HS-27A (cell line): ENCODE measurements around the gene HEMK1.

Experiments
- DNase-seq: peaks from one replicate; pipeline ENCODE4 v3.0.0-alpha.2; 2012; ENCODE audit warnings: low read depth, missing footprints

The HEMK1 gene

GRCh38 chr3:50573566-50574443 lies 4.5 kb downstream of the HEMK1 start:
- DNase-seq = no peak

GRCh38 chr3:50574444-50574831 lies 5.1 kb downstream of the HEMK1 start:
- DNase-seq = no peak

DNA sequence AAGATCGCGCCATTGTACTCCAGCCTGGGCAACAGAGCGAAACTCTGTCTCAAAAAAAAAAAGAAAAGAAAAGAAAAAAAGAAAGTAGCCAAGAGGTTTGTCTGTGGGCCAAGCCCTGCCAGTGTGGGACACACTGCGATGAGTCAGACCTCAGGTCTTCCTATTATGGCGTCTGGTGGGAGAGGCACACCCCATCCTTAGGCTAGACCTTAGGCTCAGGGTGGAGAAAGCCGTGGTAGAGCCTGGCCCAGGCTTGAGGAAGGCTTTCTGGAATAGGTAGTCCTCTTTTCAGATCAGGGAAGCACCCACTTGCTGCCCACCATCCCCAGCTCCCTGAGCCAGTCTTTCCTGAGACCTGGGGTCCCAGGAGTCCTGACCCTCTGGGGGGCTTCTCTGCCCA lies 6.0 kb downstream of the HEMK1 start:
- DNase-seq = no peak

GRCh38 chr3:50577348-50577747 lies 8.0 kb downstream of the HEMK1 start:
- no peak for DNase-seq

DNA sequence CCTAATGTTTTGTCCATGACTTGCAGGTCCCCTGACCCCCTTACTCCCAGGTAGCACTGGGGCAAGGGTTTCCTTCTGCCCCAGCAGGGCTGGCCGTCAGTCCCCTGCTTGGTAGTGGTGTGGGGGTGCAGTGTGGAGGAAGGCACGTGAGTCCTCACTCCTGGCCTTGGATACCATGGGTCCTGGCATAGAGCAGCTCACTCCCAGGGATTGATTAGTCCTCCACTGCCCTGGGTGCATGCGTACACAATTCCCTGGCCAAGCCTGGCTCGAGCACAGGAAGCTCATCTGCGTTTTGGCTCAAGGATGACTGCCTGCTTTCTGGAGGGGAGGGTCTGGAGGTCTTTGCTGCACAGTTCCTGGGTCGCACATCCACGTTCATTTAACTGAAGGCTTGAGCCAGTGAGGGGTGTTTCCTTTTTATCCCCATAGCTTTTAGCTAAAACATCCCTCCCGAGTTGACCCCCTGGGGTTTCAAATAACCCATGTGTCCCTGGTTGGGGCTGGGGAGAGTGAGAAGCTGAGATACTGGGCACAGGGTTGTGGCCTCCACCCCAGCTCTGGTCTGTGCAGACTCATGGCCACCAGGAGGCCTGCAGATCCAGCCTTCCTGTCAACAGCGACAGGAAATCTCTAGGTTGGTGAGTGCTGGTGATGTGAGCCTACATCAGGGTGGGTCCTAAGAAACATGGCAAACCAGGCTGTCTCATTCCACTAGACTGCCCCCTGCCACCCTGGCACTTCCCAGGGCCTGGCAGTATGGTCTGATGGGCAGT lies 11.5 kb downstream of the HEMK1 start:
- no peak for DNase-seq

- no peak for DNase-seq
These were observed 12.1 kb downstream of the HEMK1 start for GRCh38 chr3:50581459-50581842.

DNA sequence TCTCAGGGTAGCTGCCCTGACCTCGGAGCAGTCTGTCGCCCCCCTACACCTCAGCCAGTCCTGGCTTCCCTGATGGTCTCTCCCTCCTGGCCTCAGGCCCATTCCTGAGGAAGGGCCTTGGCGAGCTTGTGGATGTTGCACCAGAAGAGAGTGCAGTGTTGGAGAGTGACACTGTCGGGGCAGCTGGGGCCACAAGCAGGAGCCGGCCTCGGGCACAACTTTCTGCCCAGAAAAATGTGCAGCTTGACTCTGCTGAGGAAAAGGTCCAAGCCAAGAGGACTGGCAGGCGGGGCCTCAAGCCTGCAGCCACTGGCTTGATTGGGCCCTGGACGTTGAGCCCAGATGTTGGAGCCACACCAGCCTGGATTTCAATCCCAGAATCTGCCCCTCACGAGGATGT lies 12.8 kb downstream of the HEMK1 start:
- DNase-seq = no peak

DNA sequence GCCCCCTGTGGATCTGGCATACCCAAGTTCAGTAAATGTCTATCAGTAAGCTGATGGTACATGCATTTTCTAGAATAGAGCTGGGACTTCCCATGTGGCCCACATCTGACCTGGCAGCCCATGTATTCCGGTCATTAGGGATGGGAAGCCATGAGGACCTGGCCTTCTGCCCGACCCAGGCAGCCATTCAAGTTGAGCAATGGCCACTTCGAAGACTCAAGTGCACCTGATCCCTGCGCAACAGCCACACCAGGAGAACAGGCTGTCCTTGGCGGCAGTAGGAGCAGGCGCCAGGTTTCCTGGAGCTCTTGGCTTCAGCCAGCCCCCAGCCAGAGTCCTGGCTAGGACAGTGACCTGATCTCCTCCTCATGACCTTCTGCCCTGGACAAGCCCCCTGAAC lies 14.6 kb downstream of the HEMK1 start:
- no peak for DNase-seq

GRCh38 chr3:50584391-50584790 lies 15.1 kb downstream of the HEMK1 start:
- no peak for DNase-seq

- no peak for DNase-seq
These were observed 16.8 kb downstream of the HEMK1 start for GRCh38 chr3:50585919-50586762.

DNA sequence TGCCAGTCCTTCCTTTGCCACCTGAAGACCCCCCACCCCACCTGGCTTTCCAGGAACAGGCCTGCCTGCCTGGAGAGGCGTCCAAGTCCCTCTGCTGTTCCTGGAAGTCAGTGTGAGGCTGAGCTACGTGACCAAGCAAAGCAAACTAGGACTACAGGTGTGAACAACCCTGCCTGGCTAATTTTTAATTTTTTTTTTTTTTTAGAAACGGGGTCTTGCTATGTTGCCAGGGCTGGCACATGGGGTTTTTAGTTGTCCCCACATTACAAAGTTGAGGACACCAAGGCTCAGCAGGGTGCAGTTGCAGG lies 17.4 kb downstream of the HEMK1 start:
- DNase-seq = no peak

DNA sequence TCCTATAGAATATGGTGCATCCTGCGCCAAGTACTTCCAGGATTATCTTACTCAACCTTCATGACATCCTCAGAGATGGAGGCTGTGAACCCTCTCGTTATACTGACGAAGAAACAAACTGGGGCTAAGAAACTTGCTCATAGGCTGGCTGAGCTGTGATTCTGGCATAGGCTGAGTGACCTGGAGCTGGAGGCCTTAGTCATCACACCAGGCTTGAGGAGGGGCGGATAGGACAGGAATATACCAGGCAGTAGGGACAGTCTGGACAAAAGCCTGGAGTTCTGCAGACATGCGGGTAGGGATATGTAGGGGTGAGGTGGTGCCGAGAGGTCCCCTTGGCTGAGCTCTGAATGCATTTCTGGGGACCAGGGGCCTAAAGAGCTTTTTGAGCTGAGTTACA lies 18.1 kb downstream of the HEMK1 start:
- DNase-seq = no peak

DNA sequence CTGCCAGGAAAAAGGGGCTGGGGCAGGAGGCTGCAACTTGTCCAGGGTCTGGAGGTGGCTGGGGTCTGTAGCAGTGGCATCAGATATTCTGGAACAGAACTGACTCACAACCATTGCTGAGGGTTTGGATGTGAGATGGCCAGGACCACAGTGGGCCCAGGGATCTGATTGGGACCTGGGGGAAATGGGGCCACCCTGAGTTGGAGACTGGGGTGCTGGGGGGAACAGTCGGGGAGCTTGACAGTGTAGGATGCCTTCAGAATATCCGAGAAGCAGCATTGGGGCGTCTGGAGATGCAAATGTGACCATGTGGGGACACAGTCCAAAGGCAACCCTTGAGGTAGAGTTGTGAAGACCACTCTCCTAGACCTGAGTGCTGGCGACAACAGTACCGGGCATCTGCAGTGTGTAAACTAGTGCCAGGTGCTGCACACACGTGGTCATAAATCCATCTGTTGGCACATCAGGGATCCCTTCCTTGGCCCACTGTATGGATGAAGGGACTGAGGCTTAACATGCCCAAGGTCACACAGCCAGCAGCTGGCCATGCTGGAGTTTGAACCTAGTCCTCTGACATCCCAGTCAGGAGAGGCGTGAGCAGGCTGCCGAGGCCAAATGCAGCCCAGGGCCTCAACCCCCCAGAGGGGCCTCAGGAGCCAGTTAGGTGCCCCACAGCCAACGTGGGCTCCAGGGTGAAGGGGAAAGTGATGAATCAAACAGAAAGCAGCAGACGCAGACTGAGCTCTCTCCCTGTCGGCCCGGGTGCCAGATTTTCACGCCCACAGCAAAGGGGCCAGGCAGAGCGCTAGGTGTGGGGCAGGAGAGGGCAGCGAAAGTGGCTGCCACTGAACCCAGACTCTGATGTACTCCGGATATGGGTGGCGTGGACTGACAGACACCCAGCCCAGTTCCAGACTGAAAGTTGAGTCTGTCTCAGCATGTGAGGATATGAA lies 18.8 kb downstream of the HEMK1 start:
- DNase-seq = no peak

DNA sequence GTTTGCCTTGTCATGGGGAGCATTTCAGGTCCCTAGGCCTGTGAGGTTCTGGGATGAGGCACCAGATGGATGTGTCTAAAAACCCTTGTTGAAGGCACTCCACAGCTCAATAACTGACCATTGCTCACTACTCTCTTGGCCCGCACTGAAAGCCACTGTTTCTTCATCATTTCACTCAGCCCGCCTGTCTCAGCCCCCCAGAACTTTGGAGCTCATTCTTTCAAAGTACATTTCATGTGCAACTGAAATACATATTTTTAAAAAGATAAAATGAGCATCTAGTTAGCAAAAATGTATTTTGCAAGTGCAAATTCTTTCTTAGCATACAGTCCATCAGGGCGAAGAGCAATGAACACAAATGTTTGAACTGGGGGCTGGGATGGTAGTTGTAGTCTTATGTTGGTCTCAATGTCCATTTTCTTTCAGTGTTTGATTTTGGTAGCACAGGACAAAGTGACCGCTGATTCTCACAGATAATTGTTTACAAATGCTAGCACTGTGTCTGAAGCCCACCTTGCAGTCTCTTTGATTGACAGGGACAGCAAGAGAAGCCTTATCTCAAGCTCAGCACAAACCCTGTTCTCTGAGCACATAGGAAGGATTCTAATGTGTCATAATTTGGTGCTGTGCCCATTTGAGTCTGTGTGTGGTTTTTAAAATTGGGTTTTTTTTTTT lies 19.6 kb downstream of the HEMK1 start:
- DNase-seq = no peak

DNA sequence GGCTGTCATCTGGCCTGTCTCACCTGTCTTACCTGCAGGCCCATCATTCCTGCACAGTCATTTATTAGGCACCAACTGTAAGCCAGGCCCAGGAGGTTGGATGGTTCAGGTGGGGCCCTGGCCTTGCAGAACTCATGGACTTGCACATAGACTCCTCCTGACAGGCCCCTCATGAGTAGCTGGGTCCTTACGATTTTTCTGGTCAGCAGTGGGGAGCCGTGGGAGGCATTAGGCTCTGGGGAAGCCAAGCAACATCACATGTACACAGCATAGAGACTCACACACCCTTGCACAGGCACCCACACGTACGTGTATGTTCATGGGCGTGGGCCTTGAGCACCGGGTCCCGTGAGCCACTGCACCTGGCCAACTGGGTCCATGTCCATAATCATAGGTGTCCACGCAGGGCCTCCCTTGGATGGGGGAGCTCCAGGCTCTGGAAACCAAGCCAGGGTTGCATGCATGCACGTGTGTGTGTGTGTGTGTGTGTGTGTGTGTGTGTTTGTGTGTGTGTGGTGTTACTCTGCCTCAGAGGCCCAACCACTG lies 21.9 kb downstream of the HEMK1 start:
- DNase-seq = no peak

DNA sequence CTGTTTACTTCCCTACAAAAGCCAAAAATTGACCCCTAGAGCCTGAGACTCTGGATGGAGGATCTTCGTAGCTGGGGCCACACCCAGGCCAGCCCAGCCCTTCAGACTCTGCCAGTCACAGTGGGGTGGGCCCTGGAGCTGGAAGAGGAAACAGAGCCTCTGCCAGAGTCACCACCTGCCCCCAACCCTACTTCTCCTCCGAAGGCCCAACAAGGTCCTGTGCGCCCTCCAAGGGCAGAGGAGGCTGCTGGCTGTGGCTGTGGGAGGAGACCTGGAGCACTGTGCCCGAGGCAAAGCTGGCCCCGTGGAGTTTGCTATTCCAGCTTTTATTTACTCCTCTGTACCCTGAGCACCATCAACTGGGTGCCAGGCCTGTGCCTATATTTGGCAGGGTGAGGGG lies 23.2 kb downstream of the HEMK1 start:
- DNase-seq = no peak

DNA sequence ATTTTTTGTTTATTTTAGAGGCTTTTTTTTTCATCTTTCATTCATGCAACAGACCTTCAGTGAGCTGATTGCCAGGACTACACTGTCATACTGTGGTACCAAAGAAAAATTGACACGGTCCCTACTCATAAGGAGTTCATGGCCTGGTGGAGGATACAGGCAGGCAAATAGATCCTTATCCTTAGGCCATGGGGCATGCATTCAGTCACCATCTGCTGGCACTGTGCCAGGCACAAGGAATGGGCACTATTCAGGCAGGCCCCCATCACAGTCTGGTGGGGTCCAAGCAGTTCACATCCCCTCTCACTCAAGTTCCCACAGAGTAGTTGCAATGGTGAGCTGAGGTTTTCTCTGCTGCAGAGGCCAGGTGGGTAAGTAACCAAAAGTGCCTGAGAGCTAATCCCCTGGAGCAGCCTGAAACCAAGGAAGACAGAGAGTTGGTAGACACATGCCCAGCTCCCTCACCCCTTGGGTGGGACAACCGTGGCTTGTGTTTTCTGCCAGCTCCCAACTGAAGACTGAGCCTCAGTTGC lies 25.0 kb downstream of the HEMK1 start:
- no peak for DNase-seq

DNA sequence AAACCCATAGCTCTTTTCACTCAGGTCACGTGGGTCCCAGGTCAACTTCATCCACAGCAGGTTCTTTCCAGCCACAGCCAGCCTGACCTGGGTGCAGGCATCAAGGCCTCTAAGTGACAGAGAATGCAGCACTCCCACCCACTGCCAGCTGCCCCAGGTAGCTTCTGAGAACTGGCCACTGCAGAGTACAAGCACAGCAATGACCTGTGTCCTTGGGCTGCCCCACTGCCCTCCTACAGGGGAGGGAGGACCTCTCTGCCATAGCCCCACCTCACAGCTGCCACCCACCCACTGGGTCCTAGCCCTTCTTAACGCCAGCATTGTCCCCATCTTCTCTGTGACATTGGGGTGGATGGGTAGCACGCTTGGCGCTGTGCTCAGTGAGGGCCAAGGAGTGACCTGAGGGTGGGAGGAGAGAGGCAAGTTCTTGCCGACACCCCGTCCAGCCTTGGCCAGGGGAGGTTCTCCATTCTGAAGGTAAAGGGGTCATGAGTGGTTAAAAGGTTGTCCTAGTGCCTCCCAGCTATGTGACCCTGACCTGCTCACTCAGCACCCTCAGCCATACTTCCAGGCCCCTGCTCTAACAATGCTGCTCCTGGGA lies 29.9 kb downstream of the HEMK1 start:
- DNase-seq = no peak

DNA sequence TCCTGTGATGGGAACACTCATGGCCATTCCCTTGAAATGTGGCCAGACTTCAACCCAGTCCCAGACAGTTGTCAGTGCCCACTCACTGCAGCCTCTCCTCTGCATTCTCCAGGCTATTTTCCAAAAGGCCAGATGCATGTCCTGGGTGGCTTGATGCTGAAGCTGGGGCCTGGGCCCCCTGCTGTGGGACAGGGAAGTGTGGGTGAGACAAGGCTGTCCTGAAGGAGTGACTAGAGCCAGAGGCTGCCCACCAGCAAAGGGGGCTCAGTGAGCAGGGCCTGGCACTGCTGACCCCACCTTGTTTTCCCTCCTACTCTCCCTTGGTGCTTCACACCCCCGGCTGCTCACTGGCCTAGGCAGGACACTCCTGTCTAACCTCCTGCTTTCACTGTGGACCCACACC lies 30.4 kb downstream of the HEMK1 start:
- no peak for DNase-seq

GRCh38 chr3:50600141-50600753 lies 30.9 kb downstream of the HEMK1 start:
- DNase-seq = no peak
